ENCODE measurements around the gene BLID.

Gene BLID

DNA sequence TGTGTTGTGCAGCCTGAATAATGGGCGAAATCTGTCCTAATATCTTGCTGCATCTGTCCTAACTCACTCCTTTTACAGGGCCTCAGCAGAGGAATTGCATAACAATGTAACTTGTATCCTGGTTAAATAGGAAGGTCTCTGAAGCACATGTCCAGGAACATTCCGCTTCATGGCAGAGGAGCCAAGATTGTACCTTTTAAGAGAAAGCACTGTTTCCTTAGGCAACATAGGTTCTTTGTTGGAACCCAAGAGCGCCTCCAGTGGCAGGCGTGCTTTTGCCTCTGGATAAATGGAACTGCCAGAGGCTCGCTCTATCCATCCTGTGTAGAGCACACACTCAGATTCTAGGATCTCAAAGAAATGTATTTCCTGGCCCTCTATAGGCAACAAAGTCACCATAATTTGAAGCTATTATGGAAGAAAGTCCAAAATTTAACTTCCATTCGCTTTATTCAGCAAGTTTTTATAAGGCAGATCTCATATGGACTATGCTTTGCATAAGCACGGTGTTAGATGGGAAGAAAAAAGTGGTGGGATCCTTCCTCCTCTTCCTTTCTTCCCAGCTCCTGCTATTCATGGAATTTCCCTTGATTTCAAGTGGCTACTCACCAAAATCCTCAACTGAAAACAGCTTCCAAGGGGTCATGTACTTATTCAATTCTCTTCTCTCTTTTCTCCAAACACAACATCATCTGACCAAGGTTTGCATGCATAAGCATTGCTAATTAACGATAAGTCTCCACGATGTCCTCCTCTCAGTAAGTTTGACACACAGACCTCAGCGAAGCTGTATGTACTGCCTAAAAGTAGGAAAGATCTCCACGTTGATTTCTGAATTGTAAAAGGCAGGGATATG, at the start of gene BLID:
Gene BLID, minus strand, starts transcription at position 692 of the 856 bp plus-strand sequence. Its CDS starts 293 bp downstream, at position 399.
- FAIRE-seq: no peak

DNA sequence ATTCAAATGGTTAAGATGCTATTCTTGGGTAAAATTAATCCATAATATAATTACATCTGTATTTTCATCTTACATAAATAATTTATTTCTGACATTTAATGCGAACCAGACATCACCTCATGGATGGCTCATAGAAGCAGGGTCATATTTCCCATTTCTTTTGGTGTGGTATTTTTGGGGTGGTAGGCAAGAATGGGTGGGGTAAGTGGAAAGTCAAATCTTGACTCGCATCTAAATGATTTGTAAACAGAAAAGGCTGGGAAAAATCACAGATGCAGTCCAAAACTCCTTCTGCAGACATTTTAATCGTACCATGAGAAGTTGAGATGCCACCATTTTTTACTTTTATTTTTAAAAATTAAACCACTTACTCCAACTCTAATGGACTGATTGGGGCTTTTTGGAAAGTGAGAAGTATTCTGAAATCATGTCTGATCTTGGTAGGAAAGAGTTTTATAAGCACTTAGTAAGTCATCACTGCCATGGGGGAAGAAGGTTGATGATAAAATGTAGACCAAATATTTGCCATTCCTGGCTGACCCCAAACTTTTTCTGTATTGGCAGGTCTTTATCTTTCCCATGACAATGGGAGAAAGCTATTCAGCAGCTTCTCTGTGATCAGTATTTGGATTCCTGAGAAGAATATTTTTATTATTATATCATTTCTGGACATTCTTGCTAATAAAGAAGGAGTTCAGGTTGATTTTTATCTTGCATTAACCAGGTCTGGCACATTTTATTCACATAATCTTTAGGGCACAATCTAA, 47.2 kb upstream of the BLID start:
- FAIRE-seq: no peak

More for the DNA sequence above, at the start of gene BLID:
- DNase-seq (ENCODE audit: low spot score): no peak

DNA sequence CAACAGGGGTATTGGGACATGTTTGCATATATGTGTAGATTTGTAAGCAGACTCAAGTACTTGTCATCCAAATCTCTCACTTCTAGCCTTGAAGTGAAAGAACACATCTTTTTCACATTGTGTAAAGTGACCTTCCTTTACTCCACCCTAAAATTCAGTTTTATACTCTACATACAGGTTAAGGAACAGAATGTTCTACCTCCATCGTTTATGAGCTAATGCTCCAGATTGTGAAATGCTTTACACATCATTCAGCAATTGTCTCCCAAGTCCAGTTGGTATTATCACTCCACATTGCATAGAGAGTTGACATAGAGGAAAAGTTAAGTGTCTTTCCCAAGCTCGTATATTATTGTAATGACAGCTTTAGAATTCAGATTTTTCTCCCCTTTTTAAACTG, 46.1 kb upstream of the BLID start:
- no peak for FAIRE-seq

More for the DNA sequence above, 47.2 kb upstream of the BLID start:
- no peak for DNase-seq (ENCODE audit: low spot score)

DNA sequence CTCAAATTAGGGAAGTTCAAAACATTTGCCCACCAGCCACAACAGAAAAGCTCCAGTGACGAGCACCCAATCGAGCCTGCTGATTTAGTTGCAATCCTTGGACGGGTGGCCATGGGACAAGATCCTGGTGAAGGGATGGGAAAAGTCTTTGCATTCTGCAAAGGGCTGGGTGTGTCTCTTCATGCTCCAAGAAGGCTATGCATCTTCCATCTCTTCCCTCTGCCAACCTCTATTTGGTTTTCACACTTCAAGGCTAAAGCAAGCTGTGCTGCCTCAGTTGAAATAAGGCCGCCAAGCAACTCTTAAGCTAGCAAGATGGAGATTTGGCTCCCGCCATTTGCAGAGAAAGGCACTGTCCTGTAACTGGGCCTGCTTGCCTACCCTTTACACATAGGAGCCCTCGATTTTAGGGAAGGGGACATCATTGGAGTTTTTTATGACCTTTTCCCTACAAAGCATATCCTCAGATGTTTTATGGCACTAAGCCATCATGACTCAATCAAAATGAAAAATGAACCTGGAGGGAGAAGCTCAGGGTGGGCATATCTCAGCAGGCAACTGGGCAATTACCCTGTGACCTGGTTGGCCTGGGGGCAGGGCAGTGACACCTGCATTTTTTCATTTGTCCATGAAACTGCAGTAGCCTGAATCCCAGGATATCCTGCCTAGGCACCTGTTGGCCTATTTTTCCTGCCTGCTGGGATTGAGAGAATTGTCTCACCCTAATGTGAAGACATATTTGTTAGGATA, 45.0 kb upstream of the BLID start:
- DNase-seq (ENCODE audit: low spot score): no peak
- FAIRE-seq: no peak

More for the DNA sequence above, 46.1 kb upstream of the BLID start:
- DNase-seq (ENCODE audit: low spot score): no peak

GRCh38 chr11:122159861-122160260, 43.8 kb upstream of the BLID start:
- no peak for FAIRE-seq
- DNase-seq (ENCODE audit: low spot score): no peak

DNA sequence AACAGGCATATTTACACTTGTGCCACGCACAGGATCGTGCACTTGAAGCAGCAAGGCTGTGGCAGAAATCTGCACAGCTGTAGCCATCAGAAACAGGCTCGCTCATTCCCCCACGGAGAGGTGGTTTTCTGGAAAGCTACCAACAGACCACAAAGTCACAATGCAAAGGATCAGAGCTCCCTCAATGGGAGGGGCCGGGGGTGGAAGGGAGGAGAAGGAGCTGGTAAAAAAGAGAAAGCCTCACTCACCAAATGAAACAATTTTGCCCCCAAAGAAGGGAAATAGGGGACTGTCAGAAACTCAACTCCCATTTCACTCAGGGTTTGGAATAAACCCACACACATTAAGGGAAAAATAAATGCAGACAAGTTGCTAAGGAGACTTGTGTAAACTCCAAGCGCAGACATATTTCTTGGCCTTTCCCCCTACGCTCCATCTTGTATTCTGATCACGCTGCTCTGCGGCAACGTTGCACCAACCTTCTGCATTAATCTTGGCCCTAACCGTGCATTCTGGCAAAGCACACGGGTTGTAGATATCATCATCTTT, 43.2 kb upstream of the BLID start:
- DNase-seq (ENCODE audit: low spot score) (no peak), FAIRE-seq (no peak)

DNA sequence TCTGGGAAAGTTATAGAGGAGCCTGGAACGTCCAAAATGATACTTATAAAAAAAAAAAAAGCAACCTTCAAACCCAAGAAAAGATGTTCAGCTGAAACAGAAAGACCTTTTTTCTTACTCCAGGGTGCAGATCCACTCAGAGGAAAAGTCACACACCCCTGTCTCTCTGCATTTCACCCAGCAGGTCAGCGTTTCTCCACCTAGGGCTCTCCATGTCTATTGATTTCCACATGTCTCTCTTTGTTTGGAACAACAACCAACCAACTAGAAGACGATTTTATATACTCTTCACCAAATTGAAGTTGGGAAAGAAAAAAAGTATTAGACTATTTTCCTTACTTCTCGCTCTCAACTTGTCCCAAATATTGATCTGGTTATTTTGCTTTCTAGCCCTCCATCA, 42.2 kb upstream of the BLID start:
- no peak for DNase-seq (ENCODE audit: low spot score)
- no peak for FAIRE-seq

DNA sequence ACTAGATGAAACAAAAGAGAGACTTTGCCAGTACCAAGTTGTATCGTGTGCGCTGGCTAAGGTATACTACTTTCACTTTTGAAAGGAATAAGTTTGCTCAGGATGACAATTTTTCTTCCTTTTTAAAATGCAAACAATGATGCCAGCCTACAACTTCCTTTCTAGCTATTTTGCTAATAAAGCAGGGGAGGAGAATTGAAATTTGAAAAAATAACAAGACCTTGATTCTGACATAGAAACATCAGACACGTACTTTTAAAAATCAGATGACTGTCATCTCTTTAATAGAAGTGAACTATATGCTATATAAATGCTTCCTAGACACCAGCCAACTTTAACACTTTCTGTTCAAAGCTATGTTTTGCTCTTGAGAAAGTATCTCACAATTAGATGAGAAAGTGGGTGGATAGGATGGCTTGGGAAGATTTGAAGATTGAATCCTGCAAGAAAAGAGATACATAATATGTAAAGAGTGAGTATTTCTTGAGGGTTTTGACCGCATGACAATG, 41.7 kb upstream of the BLID start:
- DNase-seq (ENCODE audit: low spot score) (no peak), FAIRE-seq (no peak)

- FAIRE-seq (no peak), DNase-seq (ENCODE audit: low spot score) (no peak)
These were observed 40.9 kb upstream of the BLID start for GRCh38 chr11:122156940-122157382.

DNA sequence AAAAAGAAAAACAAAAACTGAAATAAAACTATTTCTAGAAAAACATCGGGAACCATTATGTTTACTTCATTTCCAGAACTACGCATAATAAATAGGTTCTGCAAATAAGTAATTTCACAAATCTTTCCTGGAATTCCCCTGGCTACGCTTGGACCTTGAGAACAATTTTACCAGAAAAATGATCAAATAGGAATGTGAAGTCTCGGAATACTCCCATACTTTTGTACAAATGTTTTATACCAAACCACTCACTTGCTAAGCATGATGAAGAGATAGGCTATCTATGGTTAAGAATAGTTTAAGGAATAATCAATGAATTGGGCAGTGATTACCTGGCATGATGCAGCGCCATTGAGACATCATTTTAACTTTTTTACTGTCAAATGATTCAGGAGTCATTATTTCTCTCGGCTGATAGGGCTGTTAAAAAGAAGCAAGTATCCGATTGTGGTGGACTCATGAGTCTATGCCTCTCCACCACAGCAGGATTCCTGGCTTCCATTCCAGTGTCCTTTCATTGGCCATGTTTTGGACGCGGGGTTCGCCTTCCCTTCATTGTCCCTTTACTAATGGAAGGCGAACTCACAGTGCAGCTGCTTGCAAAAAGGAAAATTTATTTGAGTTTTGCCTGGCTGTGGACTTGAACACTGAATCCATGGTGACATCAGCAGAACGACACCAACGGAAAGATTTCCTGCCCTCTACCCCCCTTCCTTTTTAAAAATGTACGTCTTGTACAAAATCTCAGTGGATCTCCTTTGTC, 39.9 kb upstream of the BLID start:
- DNase-seq (ENCODE audit: low spot score) (no peak), FAIRE-seq (no peak)

GRCh38 chr11:122154994-122155393, 39.0 kb upstream of the BLID start:
- DNase-seq (ENCODE audit: low spot score): no peak
- no peak for FAIRE-seq

DNA sequence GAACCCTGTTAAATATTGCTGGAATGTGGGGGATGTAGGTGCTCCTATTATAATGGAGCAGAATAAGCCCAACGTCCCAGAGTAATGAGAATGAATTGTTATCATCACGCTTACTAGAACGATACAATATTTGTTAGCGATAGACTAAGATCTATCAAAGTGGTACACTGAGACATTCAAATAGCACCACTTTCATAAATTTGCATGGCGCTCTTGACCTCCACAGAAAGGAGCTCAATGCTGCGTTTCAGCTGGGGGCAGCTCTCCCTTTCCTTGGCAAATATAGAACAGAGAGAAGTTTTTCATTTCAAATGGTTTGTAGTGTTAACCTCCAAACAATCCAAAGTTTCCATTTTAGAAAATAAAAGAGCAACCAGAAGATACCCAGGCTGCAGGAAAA, 38.2 kb upstream of the BLID start:
- DNase-seq (ENCODE audit: low spot score) (no peak), FAIRE-seq (no peak)

GRCh38 chr11:122153746-122154145, 37.7 kb upstream of the BLID start:
- FAIRE-seq (no peak), DNase-seq (ENCODE audit: low spot score) (no peak)

DNA sequence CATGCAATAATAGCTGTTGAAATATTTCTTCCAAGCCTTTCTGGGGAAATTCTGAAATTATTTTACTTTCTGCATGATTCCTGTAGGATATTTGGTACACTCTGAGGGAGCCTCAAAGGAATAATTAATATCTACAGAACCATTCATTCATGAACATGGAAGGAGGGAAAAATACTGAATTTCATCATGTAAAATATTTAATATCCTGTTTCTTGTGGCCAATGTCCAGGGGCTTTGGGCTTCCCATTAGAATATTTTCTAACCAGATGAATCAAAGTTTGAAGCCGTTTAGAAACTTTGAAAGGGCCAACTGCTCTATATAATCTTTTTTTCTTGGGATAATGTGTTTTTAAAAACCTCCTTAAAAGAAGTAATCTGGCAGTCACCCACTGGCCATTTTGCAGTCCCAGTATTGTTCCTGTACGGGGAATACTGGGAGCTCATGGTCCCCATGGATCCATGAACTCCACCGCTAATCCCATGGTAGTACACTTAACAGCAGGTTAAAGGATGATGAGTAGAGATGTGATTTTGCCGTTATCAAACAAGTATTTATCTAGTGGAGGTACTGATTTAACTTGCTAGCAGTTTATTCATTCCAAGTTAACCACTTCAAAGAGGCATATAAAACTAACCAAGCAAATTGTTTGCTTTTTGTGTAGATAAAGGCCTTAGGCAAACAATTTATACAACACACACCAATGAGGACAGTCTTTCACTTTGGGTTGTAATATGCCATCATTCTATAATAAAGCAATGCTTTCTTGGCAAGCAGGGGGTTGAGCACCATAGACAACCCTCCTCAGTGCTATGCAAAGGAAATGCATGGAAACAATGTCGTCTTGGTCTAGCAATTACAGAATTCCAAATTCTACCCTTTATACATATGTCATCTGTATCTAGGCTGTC, 34.5 kb upstream of the BLID start:
- FAIRE-seq (no peak), DNase-seq (ENCODE audit: low spot score) (no peak)

- FAIRE-seq (no peak), DNase-seq (ENCODE audit: low spot score) (no peak)
These were observed 33.2 kb upstream of the BLID start for GRCh38 chr11:122149202-122149601.

DNA sequence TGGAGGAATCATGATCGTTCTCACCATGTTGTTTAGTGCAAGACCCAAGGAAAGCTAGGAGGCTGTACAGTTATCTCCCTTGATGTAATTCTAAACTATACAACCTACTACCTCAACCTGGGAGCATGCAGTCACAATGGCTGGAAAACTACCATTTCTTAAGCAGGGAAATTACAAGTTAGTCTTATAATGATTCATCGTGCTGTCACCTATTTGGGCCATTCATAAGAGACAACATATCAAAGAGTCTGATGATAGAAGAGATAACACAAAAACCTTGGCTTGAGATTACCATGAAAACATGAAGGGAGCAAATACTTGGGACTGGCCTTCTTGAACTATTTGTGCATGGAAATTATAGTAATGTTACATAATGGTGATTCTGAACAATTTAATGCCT, 30.5 kb upstream of the BLID start:
- no peak for FAIRE-seq
- no peak for DNase-seq (ENCODE audit: low spot score)

DNA sequence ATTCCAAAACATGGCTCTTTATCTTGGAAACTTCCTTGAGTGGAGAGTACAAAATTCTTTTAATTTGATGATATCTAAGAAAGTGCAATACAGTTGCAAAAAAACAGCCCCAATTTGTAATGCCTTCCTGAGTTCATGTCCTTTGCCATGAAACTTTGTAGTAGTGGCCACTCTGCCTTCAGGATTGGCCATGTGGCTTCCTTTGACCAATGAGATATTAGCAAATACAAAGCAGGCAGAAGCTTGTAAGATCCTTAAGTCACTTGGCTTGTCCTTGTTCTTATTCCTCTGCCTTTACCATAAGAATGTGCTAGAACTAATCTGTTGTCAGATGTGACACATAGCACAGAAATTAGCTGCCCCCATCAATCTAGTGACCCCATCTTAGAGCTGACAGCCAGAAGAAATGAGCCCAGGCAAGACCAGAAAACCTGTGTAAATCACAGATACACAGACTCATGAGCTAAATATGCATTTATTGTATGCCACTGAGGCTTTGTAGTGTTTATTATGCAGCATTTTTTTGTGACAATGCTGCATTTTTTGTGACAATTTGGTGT, 29.8 kb upstream of the BLID start:
- DNase-seq (ENCODE audit: low spot score): no peak
- FAIRE-seq: no peak

- no peak for DNase-seq (ENCODE audit: low spot score)
- FAIRE-seq: no peak
These were observed 28.7 kb upstream of the BLID start for GRCh38 chr11:122144752-122145151.

DNA sequence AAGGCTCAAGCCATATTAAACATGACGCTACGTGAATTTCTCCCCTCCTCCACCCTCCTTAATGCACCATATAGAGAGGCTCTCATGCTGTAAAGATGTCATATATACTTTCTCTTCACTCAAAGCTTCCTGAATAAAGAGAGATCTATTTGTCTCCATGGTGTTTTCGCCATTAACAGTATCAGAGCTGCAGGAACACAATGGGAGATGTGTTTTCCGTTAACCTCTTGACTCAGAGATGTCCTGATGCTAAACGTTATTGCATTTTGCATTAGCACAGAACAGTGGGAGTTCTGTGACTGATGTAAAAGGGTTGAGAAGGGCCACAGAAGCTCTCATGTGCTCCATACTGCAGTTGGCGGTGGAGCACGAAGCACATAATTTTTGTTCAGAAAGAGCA, 25.7 kb upstream of the BLID start:
- FAIRE-seq (no peak), DNase-seq (ENCODE audit: low spot score) (no peak)

Measured in urothelium cell line (cell line).